Measurements from ENCODE around the gene PPEF2. TPM values are rescaled to one million over a fixed set of nuclear protein-coding genes. Genes with fewer than 3 reads are reported as not detected.
"Not testable (repeated sequence)": the region's sequence is repeated elsewhere in the genome, so short reads cannot be mapped to it uniquely, and the experiment has no call there.

The PPEF2 gene
- total and polyA plus RNA-seq, 2 experiments from 2014 or later, result not detected

GRCh38 chr4:75939890-75940691, 37.8 kb upstream of the PPEF2 start:
- peak overlapping the region; percentile 80 for H3K4me2 ChIP-seq (ENCODE audit: unreplicated experiment)
- WGBS, 2 experiments (ENCODE audit: low coverage in 1 of 2, low lambda C conversion rate in 2 of 2, missing lambda C conversion rate in 2 of 2), result 0 to 2% methylated on average over 60 to 66 of the region's 67 CpGs

GRCh38 chr4:75935628-75936027, 33.4 kb upstream of the PPEF2 start:
- Histone ChIP-seq H3K79me2 (ENCODE audit: insufficient read depth) (no peaks in the 10 kb centered on the region), H3K36me3 (ENCODE audit: low read depth) (no peaks in the 10 kb centered on the region; the same call in 1 of the 2 replicates), H3K4me2 (ENCODE audit: unreplicated experiment) (no peak overlapping the region), H3F3A (ENCODE audit: insufficient read depth) (no peaks in the 10 kb centered on the region), H3K27ac (no peak overlapping the region), H3K27me3 (replicated peaks; ENCODE audit: insufficient read depth) (no peaks in the 10 kb centered on the region), H3K9me3 (ENCODE audit: low read depth) (no peaks in the 10 kb centered on the region), H3K4me1 (ENCODE audit: insufficient read depth) (no peaks in the 10 kb centered on the region), H3K9me2 (ENCODE audit: insufficient read depth) (no peaks in the 10 kb centered on the region), H3K4me3 (no peak overlapping the region), H2AFZ (no peak overlapping the region), H4K20me1 (ENCODE audit: insufficient read depth) (no peaks in the 10 kb centered on the region), H3K9ac (no peak overlapping the region)
- WGBS, 2 experiments (ENCODE audit: low coverage in 1 of 2, low lambda C conversion rate in 2 of 2, missing lambda C conversion rate in 2 of 2), result 95 to 96% methylated on average over 1 of the region's 1 CpG
- no peak for DNase-seq
- TF ChIP-seq EZH2phosphoT487 (IDR thresholded peaks at IDR 0.05; ENCODE audit: insufficient read depth, low read depth) (no peak), EZH2 (IDR thresholded peaks at IDR 0.05; ENCODE audit: insufficient read depth, poor library complexity, severe bottlenecking) (no peak)
- in situ Hi-C loops (cut with MboI), result no loop called here

More at GRCh38 chr4:75939890-75940691, 37.8 kb upstream of the PPEF2 start:
- Histone ChIP-seq H3F3A (ENCODE audit: insufficient read depth) (peaks cover 17% of the 10 kb centered on the region), H3K9me3 (ENCODE audit: low read depth) (no peaks in the 10 kb centered on the region), H3K9me2 (ENCODE audit: insufficient read depth) (no peaks in the 10 kb centered on the region), H3K9ac (peak overlapping the region; percentile 76), H3K27me3 (replicated peaks; ENCODE audit: insufficient read depth) (no peaks in the 10 kb centered on the region), H4K20me1 (ENCODE audit: insufficient read depth) (no peaks in the 10 kb centered on the region), H3K4me3 (peak overlapping the region; percentile 84), H3K36me3 (ENCODE audit: low read depth) (no peaks in the 10 kb centered on the region), H3K79me2 (ENCODE audit: insufficient read depth) (no peaks in the 10 kb centered on the region), H3K27ac (peak overlapping the region; percentile 40), H3K4me1 (ENCODE audit: insufficient read depth) (no peaks in the 10 kb centered on the region), H2AFZ (peak overlapping the region; percentile 93)
- no peak for TF ChIP-seq EZH2phosphoT487 (IDR thresholded peaks at IDR 0.05; ENCODE audit: insufficient read depth, low read depth)
- TF ChIP-seq EZH2 (IDR thresholded peaks at IDR 0.05; ENCODE audit: insufficient read depth, poor library complexity, severe bottlenecking), result no peak
- peak; percentile 80 for DNase-seq
- in situ Hi-C loops (cut with MboI), result no loop called here

GRCh38 chr4:75930152-75930551, 27.9 kb upstream of the PPEF2 start:
- H3K9me2 ChIP-seq (ENCODE audit: insufficient read depth), result no peaks in the 10 kb centered on the region
- in situ Hi-C loops (cut with MboI), result no loop called here
- H3K4me2 ChIP-seq (ENCODE audit: unreplicated experiment), result no peak overlapping the region
- no peak overlapping the region for H3K4me3 ChIP-seq
- H3K9me3 ChIP-seq (ENCODE audit: low read depth), result no peaks in the 10 kb centered on the region
- 80 to 82% methylated on average over 3 of the region's 3 CpGs for WGBS, 2 experiments (ENCODE audit: low coverage in 1 of 2, low lambda C conversion rate in 2 of 2, missing lambda C conversion rate in 2 of 2)
- no peaks in the 10 kb centered on the region for H3K4me1 ChIP-seq (ENCODE audit: insufficient read depth)
- H3K36me3 ChIP-seq (ENCODE audit: low read depth), result no peaks in the 10 kb centered on the region; the same call in 1 of the 2 replicates
- H3K79me2 ChIP-seq (ENCODE audit: insufficient read depth), result no peaks in the 10 kb centered on the region
- DNase-seq, result no peak
- no peak overlapping the region for H2AFZ ChIP-seq
- no peaks in the 10 kb centered on the region for H3F3A ChIP-seq (ENCODE audit: insufficient read depth)
- no peaks in the 10 kb centered on the region for H3K27me3 ChIP-seq (replicated peaks; ENCODE audit: insufficient read depth)
- H3K9ac ChIP-seq, result no peak overlapping the region
- H4K20me1 ChIP-seq (ENCODE audit: insufficient read depth), result no peaks in the 10 kb centered on the region
- H3K27ac ChIP-seq, result no peak overlapping the region
- TF ChIP-seq EZH2phosphoT487 (IDR thresholded peaks at IDR 0.05; ENCODE audit: insufficient read depth, low read depth), result no peak
- TF ChIP-seq EZH2 (IDR thresholded peaks at IDR 0.05; ENCODE audit: insufficient read depth, poor library complexity, severe bottlenecking), result no peak

GRCh38 chr4:75924916-75925315, 22.7 kb upstream of the PPEF2 start:
- H3K79me2 ChIP-seq (ENCODE audit: insufficient read depth); H3K9ac ChIP-seq; H3F3A ChIP-seq (ENCODE audit: insufficient read depth); H3K9me2 ChIP-seq (ENCODE audit: insufficient read depth); H3K27me3 ChIP-seq (replicated peaks; ENCODE audit: insufficient read depth); DNase-seq; H4K20me1 ChIP-seq (ENCODE audit: insufficient read depth); H3K36me3 ChIP-seq (ENCODE audit: low read depth); H3K9me3 ChIP-seq (ENCODE audit: low read depth); H3K4me2 ChIP-seq (ENCODE audit: unreplicated experiment); in situ Hi-C loops (cut with MboI); H3K4me1 ChIP-seq (ENCODE audit: insufficient read depth); H3K27ac ChIP-seq; H2AFZ ChIP-seq; H3K4me3 ChIP-seq: not testable (repeated sequence)
- 97 to 99% methylated on average over 11 of the region's 11 CpGs for WGBS, 2 experiments (ENCODE audit: low coverage in 1 of 2, low lambda C conversion rate in 2 of 2, missing lambda C conversion rate in 2 of 2)
